Cardiac muscle cell (in vitro differentiated cells and primary cell): ENCODE measurements around the gene ARHGEF28. TPM values are rescaled to one million over a fixed set of nuclear protein-coding genes. Genes with fewer than 3 reads are reported as not detected.

Source experiments
- DNase-seq, 2 donors: peaks; one replicate each; pipeline versions ENCODE4 v3.0.0 to v3.0.0-alpha.2; 2010 to 2017; ENCODE audit warnings: low read depth in 1 of 2, low spot score in 1 of 2
- H3K27ac ChIP-seq: fragments of 200-600 bp; sonication (generic); 2 replicates; pipeline ENCODE4 v1.5.1; 2016
- H3K27me3 ChIP-seq: fragments of 200-600 bp; sonication (generic); 2 replicates; pipeline ENCODE4 v1.6.0; 2016; ENCODE audit warnings: control low read depth
- H3K36me3 ChIP-seq: fragments of 200-600 bp; sonication (generic); 2 replicates; pipeline ENCODE4 v1.5.1; 2016; ENCODE audit warnings: control low read depth
- H3K4me1 ChIP-seq: fragments of 200-600 bp; sonication (generic); 2 replicates; pipeline ENCODE4 v1.8.1; 2017; ENCODE audit warnings: low read depth, mild to moderate bottlenecking, mixed run types
- H3K4me3 ChIP-seq: fragments of 200-600 bp; sonication (generic); 2 replicates; pipeline ENCODE4 v1.5.1; 2016; ENCODE audit warnings: mild to moderate bottlenecking
- H3K9me3 ChIP-seq: fragments of 200-600 bp; sonication (generic); 2 replicates; pipeline ENCODE4 v1.5.1; 2017; ENCODE audit warnings: low read depth, mild to moderate bottlenecking, control low read depth
- polyA plus RNA-seq: library from polyadenylated mRNA; unstranded; fragments of >200 nt; fragmentation: Nextera tagmentation; extraction: Ambion mirVana; gene quantifications from 2 replicates; pipeline ENCODE4 v1.2.1, GENCODE V29; 2016
- total RNA-seq: library from RNA; depleted of rRNA; stranded (reverse); fragments of >200 nt; gene quantifications from 2 replicates; pipeline ENCODE4 v1.2.3, GENCODE V29; 2016
- TF ChIP-seq, protein P1 (sequence below): IDR thresholded peaks from 2 replicates; pipeline ENCODE4 v1.5.1; 2012; ENCODE audit warnings: low read depth, mild to moderate bottlenecking, low read length

The ARHGEF28 gene
- total and polyA plus RNA-seq, 2 experiments from 2014 or later, result 0.30 TPM; not detected in 1

DNA sequence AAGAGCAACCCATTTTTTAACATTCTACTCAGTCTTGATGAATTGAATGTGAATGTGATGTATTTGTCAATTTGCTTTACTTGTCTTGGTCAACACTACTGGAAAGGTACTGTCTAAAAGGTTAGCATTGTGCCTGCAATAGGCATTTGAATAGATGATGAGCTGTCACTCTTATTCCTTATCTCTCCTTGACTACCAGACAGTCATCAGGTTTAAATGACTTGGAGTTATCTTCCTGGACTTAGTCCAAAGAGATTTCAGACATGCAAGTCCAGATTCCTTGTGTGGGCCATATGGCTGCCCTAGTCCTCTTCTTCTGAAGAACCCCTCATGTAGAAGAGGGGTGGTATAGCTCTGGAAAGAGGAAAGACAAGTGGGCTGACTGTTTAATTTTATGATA, 4.8 kb downstream of the ARHGEF28 start:
- TF ChIP-seq, protein P1, sequence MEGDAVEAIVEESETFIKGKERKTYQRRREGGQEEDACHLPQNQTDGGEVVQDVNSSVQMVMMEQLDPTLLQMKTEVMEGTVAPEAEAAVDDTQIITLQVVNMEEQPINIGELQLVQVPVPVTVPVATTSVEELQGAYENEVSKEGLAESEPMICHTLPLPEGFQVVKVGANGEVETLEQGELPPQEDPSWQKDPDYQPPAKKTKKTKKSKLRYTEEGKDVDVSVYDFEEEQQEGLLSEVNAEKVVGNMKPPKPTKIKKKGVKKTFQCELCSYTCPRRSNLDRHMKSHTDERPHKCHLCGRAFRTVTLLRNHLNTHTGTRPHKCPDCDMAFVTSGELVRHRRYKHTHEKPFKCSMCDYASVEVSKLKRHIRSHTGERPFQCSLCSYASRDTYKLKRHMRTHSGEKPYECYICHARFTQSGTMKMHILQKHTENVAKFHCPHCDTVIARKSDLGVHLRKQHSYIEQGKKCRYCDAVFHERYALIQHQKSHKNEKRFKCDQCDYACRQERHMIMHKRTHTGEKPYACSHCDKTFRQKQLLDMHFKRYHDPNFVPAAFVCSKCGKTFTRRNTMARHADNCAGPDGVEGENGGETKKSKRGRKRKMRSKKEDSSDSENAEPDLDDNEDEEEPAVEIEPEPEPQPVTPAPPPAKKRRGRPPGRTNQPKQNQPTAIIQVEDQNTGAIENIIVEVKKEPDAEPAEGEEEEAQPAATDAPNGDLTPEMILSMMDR, result no peak
- DNase-seq, result no peak
- Histone ChIP-seq H3K4me1 (no peaks in the 10 kb centered on the region), H3K4me3 (no peak overlapping the region), H3K27me3 (peaks cover 99% of the 10 kb centered on the region), H3K9me3 (no peaks in the 10 kb centered on the region), H3K27ac (no peak overlapping the region), H3K36me3 (no peaks in the 10 kb centered on the region)

DNA sequence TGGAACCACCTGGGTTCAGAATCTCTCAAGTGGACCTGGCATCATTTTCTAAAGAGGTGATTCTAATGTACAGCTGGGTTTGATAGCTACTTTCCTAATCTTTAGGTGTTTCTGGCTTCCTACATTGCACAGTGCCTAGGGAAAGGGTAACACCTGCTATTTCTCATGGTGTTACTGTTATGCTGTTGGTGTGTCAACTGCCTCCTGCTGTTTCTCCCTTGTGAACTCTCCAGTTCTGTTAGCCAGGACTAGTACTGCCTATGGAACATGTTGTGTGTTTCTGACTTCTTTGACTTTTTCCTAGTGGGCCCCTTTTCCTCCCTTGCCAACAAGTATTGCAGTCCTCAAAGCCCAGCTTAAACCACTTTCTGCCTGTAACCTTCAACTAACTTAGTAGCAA, 5.5 kb downstream of the ARHGEF28 start:
- Histone ChIP-seq H3K4me1 (no peaks in the 10 kb centered on the region), H3K27ac (no peak overlapping the region), H3K27me3 (peaks cover 99% of the 10 kb centered on the region), H3K4me3 (no peak overlapping the region), H3K36me3 (no peaks in the 10 kb centered on the region), H3K9me3 (no peaks in the 10 kb centered on the region)
- TF ChIP-seq, protein P1, result no peak
- no peak for DNase-seq

DNA sequence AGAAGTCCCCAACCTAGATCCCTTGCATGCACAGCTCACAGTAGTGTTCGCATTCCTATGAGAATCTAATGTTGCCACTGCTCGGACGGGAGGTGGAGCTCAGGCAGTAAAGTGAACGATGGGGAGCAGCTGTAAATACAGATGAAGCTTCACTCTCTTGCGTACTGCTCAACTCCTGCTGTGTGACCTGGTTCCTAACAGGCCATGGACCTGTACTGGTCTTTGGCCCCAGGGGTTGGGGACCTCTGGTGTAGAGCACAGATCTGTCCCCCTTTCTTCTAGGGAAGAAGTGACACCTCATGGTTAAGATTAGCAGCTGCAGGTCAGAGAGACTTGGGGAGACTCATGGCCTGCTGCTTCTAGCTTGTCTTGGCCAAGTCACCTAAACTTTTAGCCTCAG, 7.1 kb downstream of the ARHGEF28 start:
- TF ChIP-seq, protein P1, result no peak
- no peaks in the 10 kb centered on the region for H3K36me3 ChIP-seq
- no peak overlapping the region for H3K4me3 ChIP-seq
- no peaks in the 10 kb centered on the region for H3K4me1 ChIP-seq
- peaks cover 95% of the 10 kb centered on the region for H3K27me3 ChIP-seq
- no peak overlapping the region for H3K27ac ChIP-seq
- H3K9me3 ChIP-seq, result no peaks in the 10 kb centered on the region
- DNase-seq, result no peak

DNA sequence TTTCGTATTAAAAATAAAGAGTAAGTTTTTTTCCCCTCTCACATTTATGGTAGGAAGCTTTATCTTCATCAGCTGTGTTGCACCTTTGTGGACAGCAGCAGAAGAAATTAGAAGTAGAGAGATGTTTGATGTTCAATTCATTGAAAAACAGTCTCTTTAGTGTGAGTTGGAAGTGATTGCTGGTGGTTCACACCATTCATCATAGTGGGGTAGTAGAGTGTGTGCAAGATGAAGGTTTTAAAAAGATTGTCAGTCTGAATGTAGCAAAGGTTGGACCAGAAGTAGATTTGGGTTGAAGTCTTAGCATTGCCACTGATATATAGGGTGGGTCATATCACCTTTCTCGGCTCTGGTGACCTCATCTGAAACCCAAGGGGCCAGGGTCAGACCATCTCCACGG, 10.4 kb downstream of the ARHGEF28 start:
- TF ChIP-seq, protein P1, result no peak
- no peaks in the 10 kb centered on the region for H3K9me3 ChIP-seq
- H3K27me3 ChIP-seq, result peaks cover 75% of the 10 kb centered on the region
- H3K36me3 ChIP-seq, result no peaks in the 10 kb centered on the region
- no peak overlapping the region for H3K27ac ChIP-seq
- H3K4me1 ChIP-seq, result no peaks in the 10 kb centered on the region
- no peak overlapping the region for H3K4me3 ChIP-seq
- DNase-seq, result no peak

DNA sequence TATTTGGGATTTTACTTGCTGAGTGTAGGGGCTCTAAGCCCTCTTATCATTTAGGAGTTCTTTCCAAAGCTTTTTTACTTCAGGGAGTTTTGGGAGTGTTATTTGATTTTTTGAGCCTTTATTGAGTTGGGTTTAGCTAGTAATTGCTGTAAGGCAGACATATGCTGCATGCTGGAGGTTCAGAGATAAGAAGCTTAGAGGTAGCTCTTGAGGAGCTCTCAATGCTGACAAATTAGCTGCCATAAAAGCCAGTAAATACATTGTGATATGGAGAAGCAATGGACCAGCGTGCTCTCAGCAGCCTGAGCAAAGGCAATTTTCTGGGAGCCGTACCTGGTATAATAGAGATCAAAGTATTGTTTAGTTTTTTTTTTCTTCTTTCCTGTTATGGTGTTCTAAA, 11.6 kb downstream of the ARHGEF28 start:
- Histone ChIP-seq H3K27me3 (peaks cover 63% of the 10 kb centered on the region), H3K4me1 (no peaks in the 10 kb centered on the region), H3K4me3 (no peak overlapping the region), H3K36me3 (no peaks in the 10 kb centered on the region), H3K9me3 (no peaks in the 10 kb centered on the region), H3K27ac (no peak overlapping the region)
- TF ChIP-seq, protein P1, result no peak
- peak in 1 of 2 donors; percentile 52 for DNase-seq
